HEK293 (cell line): ENCODE measurements around the gene SPECC1L.

Experiments used
- CTCF ChIA-PET: fragments of 350-600 bp; formaldehyde crosslinking; extraction: SDS; loops from one replicate; lab custom pipeline; 2021; ENCODE audit warnings: antibody characterized with exemption; lab: Yijun Ruan, JAX
- POLR2A ChIA-PET: fragments of 300-600 bp; formaldehyde crosslinking; extraction: SDS; loops from one replicate; lab custom pipeline; 2020; ENCODE audit warnings: antibody characterized with exemption, inconsistent platforms; lab: Yijun Ruan, JAX
- H3K27ac ChIP-seq: fragments of 200-500 bp; sonication (Bioruptor generic); 2 replicates; pipeline ENCODE4 v1.5.1; 2014; ENCODE audit warnings: low read depth, low read length, control low read depth, inconsistent platforms; ENCODE audit errors: extremely low read depth
- H3K36me3 ChIP-seq, 2 experiments: fragments of 200-500 bp in 1 of 2; sonication (Bioruptor generic) in 1 of 2; 1 replicate in 1 of 2; 2 replicates in 1 of 2; pipeline ENCODE4 v1.5.1; 2014 to 2017; ENCODE audit warnings: inconsistent platforms in 2 of 2, low read length in 2 of 2; ENCODE audit not compliant: control insufficient read depth in 2 of 2, insufficient read depth in 1 of 2
- H3K4me1 ChIP-seq: fragments of 200-500 bp; sonication (Bioruptor generic); 2 replicates; pipeline ENCODE4 v1.5.1; 2014; ENCODE audit warnings: mild to moderate bottlenecking, low read length, inconsistent platforms; ENCODE audit not compliant: control insufficient read depth, insufficient read depth
- H3K4me3 ChIP-seq: 2 replicates; pipeline ENCODE4 v1.5.1; 2011; ENCODE audit warnings: low read depth, mild to moderate bottlenecking, control low read depth, low read length, moderate library complexity
- H3K9me3 ChIP-seq: fragments of 200-500 bp; sonication (Bioruptor generic); 2 replicates; pipeline ENCODE4 v1.5.1; 2014; ENCODE audit warnings: low read depth, low read length, inconsistent platforms; ENCODE audit not compliant: control insufficient read depth, insufficient read depth
- BCL6B ChIP-seq: fragments of 450-650 bp; formaldehyde crosslinking; IDR thresholded peaks from 2 replicates; pipeline ENCODE4 v1.5.1; 2017; ENCODE audit warnings: missing biosample characterization, missing genetic modification characterization
- FEZF1 ChIP-seq: fragments of 450-650 bp; formaldehyde crosslinking; IDR thresholded peaks from 2 replicates; pipeline ENCODE4 v1.5.1; 2016; ENCODE audit warnings: missing biosample characterization, missing genetic modification characterization
- KLF8 ChIP-seq: fragments of 450-650 bp; formaldehyde crosslinking; IDR thresholded peaks from 2 replicates; pipeline ENCODE4 v1.5.1; 2016; ENCODE audit warnings: missing biosample characterization, missing genetic modification characterization
- KLF9 ChIP-seq: fragments of 450-650 bp; formaldehyde crosslinking; IDR thresholded peaks from 2 replicates; pipeline ENCODE4 v1.5.1; 2016; ENCODE audit warnings: missing biosample characterization, missing genetic modification characterization, low read depth
- SP3 ChIP-seq: fragments of 450-650 bp; formaldehyde crosslinking; IDR thresholded peaks from 2 replicates; pipeline ENCODE4 v1.5.1; 2016; ENCODE audit warnings: missing biosample characterization, missing genetic modification characterization
- ZIC2 ChIP-seq: fragments of 450-650 bp; formaldehyde crosslinking; IDR thresholded peaks from 2 replicates; pipeline ENCODE4 v1.5.1; 2016; ENCODE audit warnings: missing biosample characterization, missing genetic modification characterization
- ZNF121 ChIP-seq: fragments of 450-650 bp; formaldehyde crosslinking; IDR thresholded peaks from 2 replicates; pipeline ENCODE4 v1.5.1; 2016; ENCODE audit warnings: missing biosample characterization, missing genetic modification characterization
- ZNF140 ChIP-seq: fragments of 450-650 bp; formaldehyde crosslinking; IDR thresholded peaks from 2 replicates; pipeline ENCODE4 v1.5.1; 2016; ENCODE audit warnings: missing biosample characterization, missing genetic modification characterization
- ZNF175 ChIP-seq: fragments of 450-650 bp; formaldehyde crosslinking; IDR thresholded peaks from 2 replicates; pipeline ENCODE4 v1.5.1; 2016; ENCODE audit warnings: missing biosample characterization, missing genetic modification characterization
- ZNF2 ChIP-seq: fragments of 450-650 bp; formaldehyde crosslinking; IDR thresholded peaks from 2 replicates; pipeline ENCODE4 v1.5.1; 2016; ENCODE audit warnings: missing biosample characterization, missing genetic modification characterization
- ZNF48 ChIP-seq: fragments of 450-650 bp; formaldehyde crosslinking; IDR thresholded peaks from 2 replicates; pipeline ENCODE4 v1.5.1; 2016; ENCODE audit warnings: missing biosample characterization, missing genetic modification characterization
- ZNF585B ChIP-seq: fragments of 450-650 bp; formaldehyde crosslinking; IDR thresholded peaks from 2 replicates; pipeline ENCODE4 v1.5.1; 2016; ENCODE audit warnings: missing biosample characterization, missing genetic modification characterization
- ZNF624 ChIP-seq: fragments of 450-650 bp; formaldehyde crosslinking; IDR thresholded peaks from 2 replicates; pipeline ENCODE4 v1.5.1; 2017; ENCODE audit warnings: missing biosample characterization, missing genetic modification characterization
- ZNF629 ChIP-seq: fragments of 450-650 bp; formaldehyde crosslinking; IDR thresholded peaks from 2 replicates; pipeline ENCODE4 v1.5.1; 2017; ENCODE audit warnings: missing biosample characterization, missing genetic modification characterization
- ZNF639 ChIP-seq: fragments of 450-650 bp; formaldehyde crosslinking; IDR thresholded peaks from 2 replicates; pipeline ENCODE4 v1.5.1; 2016; ENCODE audit warnings: missing biosample characterization, missing genetic modification characterization
- ZNF664 ChIP-seq: fragments of 450-650 bp; formaldehyde crosslinking; IDR thresholded peaks from 2 replicates; pipeline ENCODE4 v1.5.1; 2016; ENCODE audit warnings: missing biosample characterization, missing genetic modification characterization
- ZNF701 ChIP-seq: fragments of 450-650 bp; formaldehyde crosslinking; IDR thresholded peaks from 2 replicates; pipeline ENCODE4 v1.5.1; 2016; ENCODE audit warnings: missing biosample characterization, missing genetic modification characterization
- ZNF768 ChIP-seq: fragments of 450-650 bp; formaldehyde crosslinking; IDR thresholded peaks from 2 replicates; pipeline ENCODE4 v1.5.1; 2018; ENCODE audit warnings: missing biosample characterization, mild to moderate bottlenecking, missing genetic modification characterization
- ZNF777 ChIP-seq: fragments of 450-650 bp; formaldehyde crosslinking; IDR thresholded peaks from 2 replicates; pipeline ENCODE4 v1.5.1; 2017; ENCODE audit warnings: missing biosample characterization, missing genetic modification characterization, borderline replicate concordance
- ZNF843 ChIP-seq: fragments of 450-650 bp; formaldehyde crosslinking; IDR thresholded peaks from 2 replicates; pipeline ENCODE4 v1.5.1; 2016; ENCODE audit warnings: missing biosample characterization, missing genetic modification characterization
- ZSCAN18 ChIP-seq: fragments of 450-650 bp; formaldehyde crosslinking; IDR thresholded peaks from 2 replicates; pipeline ENCODE4 v1.5.1; 2016; ENCODE audit warnings: missing biosample characterization, missing genetic modification characterization

SPECC1L gene

GRCh38 chr22:24370401-24370800 is 99.8 kb downstream of the SPECC1L start:
- peaks cover 60 to 74% of the 10 kb centered on the region in 2 experiments for H3K36me3 ChIP-seq
- CTCF ChIA-PET: interaction anchor here (0.6 to 0.7 kb wide), 2 partner anchors 8 to 316 kb away, joined by 3 to 4 read pairs; no protein-coding TSS in a partner anchor
- TF ChIP-seq BCL6B (tag by site-specific recombination) (no peak), ZSCAN18 (tag by site-specific recombination) (no peak), KLF8 (tag by site-specific recombination) (no peak), ZNF140 (tag by site-specific recombination) (no peak), ZNF701 (tag by site-specific recombination) (no peak)

GRCh38 chr22:24376002-24376401 is 105.4 kb downstream of the SPECC1L start:
- TF ChIP-seq ZNF121: peak; percentile 73
- TF ChIP-seq ZNF843: no peak
- no peak for TF ChIP-seq FEZF1 (tag by site-specific recombination)
- TF ChIP-seq, all 188 proteins: peak for 1
- ChIA-PET POLR2A (no interaction called here), CTCF (interaction anchor here (0.6 kb wide), 1 partner anchor 126 kb away, joined by 3 read pairs; no protein-coding TSS in a partner anchor)
- Histone ChIP-seq H3K4me3 (no peak overlapping the region), H3K27ac (no peak overlapping the region), H3K36me3 (peaks cover 29 to 66% of the 10 kb centered on the region in 2 experiments), H3K9me3 (no peaks in the 10 kb centered on the region), H3K4me1 (peaks cover 5% of the 10 kb centered on the region; the same call in 1 of the 2 replicates)

More at GRCh38 chr22:24370401-24370800, 99.8 kb downstream of the SPECC1L start:
- H3K4me1 ChIP-seq: no peaks in the 10 kb centered on the region
- H3K4me3 ChIP-seq: no peak overlapping the region
- no peak overlapping the region for H3K27ac ChIP-seq
- H3K9me3 ChIP-seq: no peaks in the 10 kb centered on the region
- POLR2A ChIA-PET: no interaction called here

- Histone ChIP-seq H3K4me3 (no peak overlapping the region), H3K4me1 (peaks cover 5% of the 10 kb centered on the region; the same call in 1 of the 2 replicates), H3K36me3 (peaks cover 26 to 61% of the 10 kb centered on the region in 2 experiments), H3K27ac (no peak overlapping the region), H3K9me3 (no peaks in the 10 kb centered on the region)
- TF ChIP-seq ZNF48 (tag by site-specific recombination) (no peak), ZNF664 (no peak), SP3 (tag by site-specific recombination) (no peak), ZNF777 (no peak), ZIC2 (tag by site-specific recombination) (no peak), ZNF639 (tag by site-specific recombination) (no peak), ZNF585B (tag by site-specific recombination) (no peak), ZNF624 (tag by site-specific recombination) (no peak), ZNF175 (tag by site-specific recombination) (no peak), ZNF2 (tag by site-specific recombination) (no peak), ZNF629 (tag by site-specific recombination) (no peak), ZNF768 (tag by site-specific recombination) (no peak), ZNF701 (tag by site-specific recombination) (no peak), KLF9 (tag by site-specific recombination) (no peak)
- CTCF ChIA-PET: no interaction called here
- POLR2A ChIA-PET: no interaction called here
Observed at GRCh38 chr22:24376586-24376985, 106.0 kb downstream of the SPECC1L start.
